ENCODE results near the gene PLPPR1.

The PLPPR1 gene

GRCh38 chr9:101098392-101098791, 69.9 kb downstream of the PLPPR1 start:
- Histone ChIP-seq H4K20me1 (ENCODE audit: insufficient read depth, low read length) (no peaks in the 10 kb centered on the region), H3K36me3 (replicated peaks; ENCODE audit: insufficient read depth, low read length) (no peaks in the 10 kb centered on the region), H3K9me3 (replicated peaks; ENCODE audit: insufficient read depth, low read length) (no peaks in the 10 kb centered on the region), H3K27ac (ENCODE audit: low read length) (no peak overlapping the region), H3K4me2 (ENCODE audit: low read depth, low read length) (no peak overlapping the region), H3K9ac (ENCODE audit: low read length) (no peak overlapping the region), H3K4me1 (ENCODE audit: low read length) (no peaks in the 10 kb centered on the region), H3F3A (ENCODE audit: insufficient read depth, low read length) (no peaks in the 10 kb centered on the region), H3K27me3 (replicated peaks; ENCODE audit: insufficient read depth, low read length) (no peaks in the 10 kb centered on the region), H2AFZ (ENCODE audit: low read length) (no peak overlapping the region), H3K9me2 (replicated peaks; ENCODE audit: insufficient read depth, low read length) (no peaks in the 10 kb centered on the region), H3K79me2 (ENCODE audit: low read length) (no peaks in the 10 kb centered on the region), H3K4me3 (ENCODE audit: low read length) (no peak overlapping the region)
- no peak for TF ChIP-seq EZH2 (optimal IDR thresholded peaks at IDR 0.05; ENCODE audit: low read depth, low read length)
- TF ChIP-seq CTCF (IDR thresholded peaks at IDR 0.05; ENCODE audit: low read length), result no peak
- TF ChIP-seq EZH2phosphoT487 (IDR thresholded peaks at IDR 0.05; ENCODE audit: low read length), result no peak
- no peak for DNase-seq

GRCh38 chr9:101114317-101114716, 85.8 kb downstream of the PLPPR1 start:
- no peak for DNase-seq
- H3K4me2 ChIP-seq (ENCODE audit: low read depth, low read length), result no peak overlapping the region

GRCh38 chr9:101115102-101115501, 86.6 kb downstream of the PLPPR1 start:
- Histone ChIP-seq H3K9ac (ENCODE audit: low read length) (no peak overlapping the region), H3K4me2 (ENCODE audit: low read depth, low read length) (no peak overlapping the region), H3F3A (ENCODE audit: insufficient read depth, low read length) (no peaks in the 10 kb centered on the region), H2AFZ (ENCODE audit: low read length) (no peak overlapping the region), H4K20me1 (ENCODE audit: insufficient read depth, low read length) (no peaks in the 10 kb centered on the region), H3K27ac (ENCODE audit: low read length) (no peak overlapping the region), H3K9me3 (replicated peaks; ENCODE audit: insufficient read depth, low read length) (no peaks in the 10 kb centered on the region), H3K79me2 (ENCODE audit: low read length) (no peaks in the 10 kb centered on the region), H3K9me2 (replicated peaks; ENCODE audit: insufficient read depth, low read length) (no peaks in the 10 kb centered on the region), H3K4me1 (ENCODE audit: low read length) (peaks cover 16% of the 10 kb centered on the region; the same call in 1 of the 2 replicates), H3K27me3 (replicated peaks; ENCODE audit: insufficient read depth, low read length) (no peaks in the 10 kb centered on the region), H3K36me3 (replicated peaks; ENCODE audit: insufficient read depth, low read length) (no peaks in the 10 kb centered on the region), H3K4me3 (ENCODE audit: low read length) (no peak overlapping the region)
- DNase-seq, result no peak
- TF ChIP-seq EZH2phosphoT487 (IDR thresholded peaks at IDR 0.05; ENCODE audit: low read length) (no peak), EZH2 (optimal IDR thresholded peaks at IDR 0.05; ENCODE audit: low read depth, low read length) (no peak), CTCF (IDR thresholded peaks at IDR 0.05; ENCODE audit: low read length) (no peak)

More at GRCh38 chr9:101114317-101114716, 85.8 kb downstream of the PLPPR1 start:
- H3F3A ChIP-seq (ENCODE audit: insufficient read depth, low read length), result no peaks in the 10 kb centered on the region
- no peaks in the 10 kb centered on the region for H3K36me3 ChIP-seq (replicated peaks; ENCODE audit: insufficient read depth, low read length)
- H3K79me2 ChIP-seq (ENCODE audit: low read length), result no peaks in the 10 kb centered on the region
- no peak overlapping the region for H3K27ac ChIP-seq (ENCODE audit: low read length)
- no peaks in the 10 kb centered on the region for H3K9me3 ChIP-seq (replicated peaks; ENCODE audit: insufficient read depth, low read length)
- no peak overlapping the region for H3K9ac ChIP-seq (ENCODE audit: low read length)
- no peaks in the 10 kb centered on the region for H3K9me2 ChIP-seq (replicated peaks; ENCODE audit: insufficient read depth, low read length)
- no peak overlapping the region for H3K4me3 ChIP-seq (ENCODE audit: low read length)
- no peaks in the 10 kb centered on the region for H3K27me3 ChIP-seq (replicated peaks; ENCODE audit: insufficient read depth, low read length)
- no peak for TF ChIP-seq EZH2 (optimal IDR thresholded peaks at IDR 0.05; ENCODE audit: low read depth, low read length)
- no peak for TF ChIP-seq EZH2phosphoT487 (IDR thresholded peaks at IDR 0.05; ENCODE audit: low read length)
- TF ChIP-seq CTCF (IDR thresholded peaks at IDR 0.05; ENCODE audit: low read length), result no peak
- no peak overlapping the region for H2AFZ ChIP-seq (ENCODE audit: low read length)
- peaks cover 11% of the 10 kb centered on the region; the same call in 1 of the 2 replicates for H3K4me1 ChIP-seq (ENCODE audit: low read length)
- H4K20me1 ChIP-seq (ENCODE audit: insufficient read depth, low read length), result no peaks in the 10 kb centered on the region
